Muscle layer of duodenum (tissue), 2 donors: ENCODE measurements around the gene GSTT4.

Experiments
- H3K27ac ChIP-seq: one replicate; pipeline ENCODE4 v1.7.0; 2013; ENCODE audit warnings: mild to moderate bottlenecking, low read length
- H3K27me3 ChIP-seq: one replicate; pipeline ENCODE4 v1.7.0; 2013; ENCODE audit warnings: low read depth, mild to moderate bottlenecking, control low read depth, low read length
- H3K36me3 ChIP-seq, 2 donors: one replicate each; pipeline ENCODE4 v1.7.0; 2013; ENCODE audit warnings: low read length in 2 of 2, control low read depth in 1 of 2, mild to moderate bottlenecking in 1 of 2; ENCODE audit not compliant: insufficient read depth in 2 of 2, control insufficient read depth in 1 of 2
- H3K4me1 ChIP-seq, 2 donors: one replicate each; pipeline ENCODE4 v1.7.0; 2013; ENCODE audit warnings: low read length in 2 of 2, mild to moderate bottlenecking in 2 of 2, control low read depth in 1 of 2, moderate library complexity in 1 of 2; ENCODE audit not compliant: insufficient read depth in 2 of 2, control insufficient read depth in 1 of 2
- H3K4me3 ChIP-seq, 2 donors: one replicate each; pipeline ENCODE4 v1.7.0; 2013; ENCODE audit warnings: low read length in 2 of 2, low read depth in 1 of 2, mild to moderate bottlenecking in 1 of 2
- H3K9me3 ChIP-seq, 2 donors: one replicate each; pipeline ENCODE4 v1.7.0; 2013; ENCODE audit warnings: low read length in 2 of 2, control low read depth in 1 of 2, mild to moderate bottlenecking in 1 of 2; ENCODE audit not compliant: control insufficient read depth in 1 of 2
- donor health status: healthy.

GSTT4 gene

DNA sequence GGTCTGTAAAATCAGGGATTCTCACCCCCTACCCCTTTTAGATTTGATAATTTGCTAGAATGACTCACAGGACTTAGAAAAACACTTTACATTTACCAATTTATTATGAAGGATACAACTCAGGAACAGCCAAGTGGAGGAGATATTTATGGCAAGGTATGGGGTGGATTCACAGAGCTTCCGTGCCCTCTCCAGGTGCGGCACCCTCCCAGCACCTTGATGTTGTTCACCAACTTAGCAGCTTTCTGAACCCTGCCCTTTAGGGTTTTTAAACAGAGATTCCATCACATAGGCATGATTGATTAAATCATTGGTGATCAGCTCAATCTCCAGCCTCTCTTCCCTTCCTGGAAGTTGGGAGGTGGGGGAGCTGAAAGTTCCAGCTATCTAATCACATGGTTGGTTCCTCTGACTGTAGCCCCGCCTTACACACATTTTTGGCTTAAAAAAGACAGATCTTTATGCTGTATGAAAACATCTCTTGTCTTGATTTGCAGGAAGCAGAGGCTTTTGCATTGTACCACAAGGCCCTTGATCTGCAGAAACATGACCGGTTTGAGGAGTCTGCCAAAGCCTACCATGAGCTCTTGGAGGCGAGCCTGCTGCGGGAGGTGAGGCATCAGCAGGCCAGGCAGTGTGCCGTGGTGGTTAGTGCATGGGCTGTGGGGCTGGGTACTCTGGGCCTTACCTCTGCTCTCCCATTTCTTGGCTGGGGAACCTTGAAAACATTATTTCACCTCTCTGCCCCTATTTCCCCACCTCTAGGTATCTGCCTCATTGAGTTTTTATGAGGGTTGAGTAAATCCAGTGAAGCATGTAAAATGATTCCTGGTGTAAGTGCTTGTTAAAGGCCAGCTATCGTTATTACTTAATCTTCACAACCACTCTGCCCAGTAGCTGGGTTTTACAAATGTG lies 32.9 kb upstream of the GSTT4 start:
- H3K4me3 ChIP-seq: no peak overlapping the region
- H3K27me3 ChIP-seq: no peaks in the 10 kb centered on the region
- no peaks in the 10 kb centered on the region for H3K9me3 ChIP-seq
- H3K27ac ChIP-seq: no peak overlapping the region
- peaks cover 51 to 59% of the 10 kb centered on the region in 2 donors for H3K36me3 ChIP-seq
- no peaks in the 10 kb centered on the region for H3K4me1 ChIP-seq

GRCh38 chr22:24035296-24035695 lies 30.0 kb upstream of the GSTT4 start:
- Histone ChIP-seq H3K27me3 (no peaks in the 10 kb centered on the region), H3K36me3 (peaks cover 38 to 40% of the 10 kb centered on the region in 2 donors), H3K27ac (no peak overlapping the region), H3K4me1 (no peaks in the 10 kb centered on the region), H3K9me3 (no peaks in the 10 kb centered on the region), H3K4me3 (no peak overlapping the region)

GRCh38 chr22:24033731-24034130 lies 28.5 kb upstream of the GSTT4 start:
- Histone ChIP-seq H3K27me3 (no peaks in the 10 kb centered on the region), H3K4me3 (no peak overlapping the region), H3K4me1 (no peaks in the 10 kb centered on the region), H3K27ac (no peak overlapping the region), H3K36me3 (peaks cover 23 to 25% of the 10 kb centered on the region in 2 donors), H3K9me3 (no peaks in the 10 kb centered on the region)

DNA sequence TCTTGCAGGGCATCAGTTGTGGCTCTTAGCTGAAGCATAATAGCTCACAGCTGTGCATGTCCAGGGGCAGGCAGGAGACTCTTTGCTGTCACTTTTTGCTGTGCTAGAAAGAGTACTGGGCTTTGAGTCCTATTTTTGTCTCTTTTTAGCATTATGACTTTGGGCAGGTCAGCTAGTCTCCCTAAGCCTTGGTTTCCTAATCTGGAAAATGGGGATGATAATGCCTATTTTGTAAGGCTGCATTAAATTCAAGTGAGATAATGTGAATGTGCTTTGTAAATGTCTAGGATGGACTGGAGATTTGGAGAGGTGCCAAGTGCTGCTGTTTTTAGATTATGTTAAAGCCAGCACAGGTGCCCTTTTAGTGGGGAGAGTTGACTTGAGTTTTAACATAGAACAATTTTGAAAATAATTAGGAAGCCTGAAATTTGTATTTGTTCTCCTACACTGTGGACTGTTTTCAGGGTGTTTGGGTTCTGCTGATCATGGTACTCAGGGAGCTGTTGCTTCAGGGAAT lies 25.0 kb upstream of the GSTT4 start:
- no peaks in the 10 kb centered on the region for H3K9me3 ChIP-seq
- no peaks in the 10 kb centered on the region for H3K27me3 ChIP-seq
- no peaks in the 10 kb centered on the region for H3K4me1 ChIP-seq
- H3K4me3 ChIP-seq: no peak overlapping the region
- H3K27ac ChIP-seq: no peak overlapping the region
- H3K36me3 ChIP-seq: no peaks in the 10 kb centered on the region

GRCh38 chr22:24029304-24029703 lies 24.1 kb upstream of the GSTT4 start:
- no peaks in the 10 kb centered on the region for H3K27me3 ChIP-seq
- no peaks in the 10 kb centered on the region for H3K4me1 ChIP-seq
- H3K36me3 ChIP-seq: no peaks in the 10 kb centered on the region
- H3K9me3 ChIP-seq: no peaks in the 10 kb centered on the region
- no peak overlapping the region for H3K27ac ChIP-seq
- no peak overlapping the region for H3K4me3 ChIP-seq

- Histone ChIP-seq H3K27ac (no peak overlapping the region), H3K4me3 (no peak overlapping the region)
Observed at GRCh38 chr22:24028533-24028932, 23.3 kb upstream of the GSTT4 start.

GRCh38 chr22:24027991-24028390 lies 22.7 kb upstream of the GSTT4 start:
- no peaks in the 10 kb centered on the region for H3K9me3 ChIP-seq
- no peak overlapping the region for H3K27ac ChIP-seq
- H3K27me3 ChIP-seq: no peaks in the 10 kb centered on the region
- no peaks in the 10 kb centered on the region for H3K36me3 ChIP-seq
- H3K4me1 ChIP-seq: no peaks in the 10 kb centered on the region
- no peak overlapping the region for H3K4me3 ChIP-seq

More at GRCh38 chr22:24028533-24028932, 23.3 kb upstream of the GSTT4 start:
- Histone ChIP-seq H3K4me1 (no peaks in the 10 kb centered on the region), H3K9me3 (no peaks in the 10 kb centered on the region), H3K36me3 (no peaks in the 10 kb centered on the region), H3K27me3 (no peaks in the 10 kb centered on the region)

GRCh38 chr22:24027389-24027975 lies 22.2 kb upstream of the GSTT4 start:
- Histone ChIP-seq H3K4me1 (no peaks in the 10 kb centered on the region), H3K9me3 (no peaks in the 10 kb centered on the region), H3K36me3 (no peaks in the 10 kb centered on the region), H3K4me3 (no peak overlapping the region), H3K27ac (no peak overlapping the region), H3K27me3 (no peaks in the 10 kb centered on the region)

DNA sequence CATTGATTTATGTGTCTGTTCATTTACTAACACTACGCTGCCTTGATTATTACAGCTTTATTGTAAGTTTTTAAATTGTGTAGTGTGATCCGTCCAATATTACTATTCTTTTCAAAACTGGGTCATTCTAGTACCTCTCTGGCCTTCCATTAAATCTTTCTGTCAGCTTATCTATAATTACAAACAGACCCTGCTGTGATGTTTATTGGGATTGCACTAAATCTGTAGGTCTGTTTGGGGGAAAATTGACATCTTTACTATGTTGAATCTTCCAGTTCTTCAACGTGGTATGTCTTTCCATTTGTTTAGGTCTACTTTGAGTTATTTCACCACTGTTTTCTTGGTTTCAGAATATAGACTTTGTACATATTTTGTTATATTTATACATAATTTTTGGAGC lies 21.5 kb upstream of the GSTT4 start:
- no peaks in the 10 kb centered on the region for H3K27me3 ChIP-seq
- no peaks in the 10 kb centered on the region for H3K36me3 ChIP-seq
- H3K4me1 ChIP-seq: no peaks in the 10 kb centered on the region
- H3K27ac ChIP-seq: no peak overlapping the region
- no peak overlapping the region for H3K4me3 ChIP-seq
- H3K9me3 ChIP-seq: no peaks in the 10 kb centered on the region

DNA sequence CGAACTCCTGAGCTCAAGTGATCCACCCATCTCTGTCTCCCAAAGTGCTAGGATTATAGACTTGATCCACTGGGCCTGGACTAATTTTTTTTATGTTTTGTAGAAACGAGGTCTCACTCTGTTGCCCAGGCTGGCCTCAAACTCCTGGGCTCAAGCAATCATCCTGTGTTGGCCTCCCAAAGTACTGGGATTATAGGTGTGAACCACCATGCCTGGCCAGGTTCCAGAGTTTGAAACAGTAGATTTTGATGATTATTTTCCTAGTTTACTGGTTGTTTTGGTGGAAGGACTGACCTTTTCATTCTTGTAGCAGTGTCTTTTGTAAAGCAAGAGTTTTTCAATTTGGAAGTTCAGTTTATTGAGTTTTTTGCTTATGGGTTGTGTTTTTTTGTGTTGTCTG lies 20.8 kb upstream of the GSTT4 start:
- Histone ChIP-seq H3K27ac (no peak overlapping the region), H3K27me3 (no peaks in the 10 kb centered on the region), H3K36me3 (no peaks in the 10 kb centered on the region), H3K4me1 (no peaks in the 10 kb centered on the region), H3K9me3 (no peaks in the 10 kb centered on the region), H3K4me3 (no peak overlapping the region)

- no peak overlapping the region for H3K27ac ChIP-seq
Observed at GRCh38 chr22:24025475-24025874, 20.2 kb upstream of the GSTT4 start.

More at GRCh38 chr22:24025475-24025874, 20.2 kb upstream of the GSTT4 start:
- Histone ChIP-seq H3K27me3 (no peaks in the 10 kb centered on the region), H3K36me3 (no peaks in the 10 kb centered on the region), H3K4me3 (no peak overlapping the region), H3K9me3 (no peaks in the 10 kb centered on the region), H3K4me1 (no peaks in the 10 kb centered on the region)
